AG10803 (cell line): ENCODE results near the gene KLHL21.

ENCODE experiments used
- DNase-seq: peaks from one replicate; pipeline ENCODE4 v3.0.0; 2010; ENCODE audit warnings: low read depth
- H3K4me3 ChIP-seq: 2 replicates; pipeline ENCODE4 v1.5.1; 2011; ENCODE audit warnings: mild to moderate bottlenecking, low read length, control low read depth
- CTCF ChIP-seq: conservative IDR thresholded peaks from 2 replicates; pipeline ENCODE4 v1.5.1; 2011; ENCODE audit warnings: mild to moderate bottlenecking, low read length, control low read depth, inconsistent platforms

KLHL21 gene

GRCh38 chr1:6544831-6545230 is 57.8 kb downstream of the KLHL21 start:
- no peak for DNase-seq
- no peak overlapping the region for H3K4me3 ChIP-seq
- no peak for TF ChIP-seq CTCF
